NT2/D1 (cell line): ENCODE measurements around the gene AGMO.
"Not testable (repeated sequence)": the region's sequence is repeated elsewhere in the genome, so short reads cannot be mapped to it uniquely, and the experiment has no call there.

Experiments
- YY1 ChIP-seq: IDR thresholded peaks from 2 replicates; pipeline ENCODE4 v1.6.1; 2011; ENCODE audit not compliant: insufficient read length, insufficient read depth
- ZNF274 ChIP-seq: IDR thresholded peaks from 2 replicates; pipeline ENCODE4 v1.6.1; 2011; ENCODE audit warnings: mild to moderate bottlenecking, low read depth, low read length

- not testable (repeated sequence) for TF ChIP-seq ZNF274, YY1
These were observed 260.8 kb downstream of the AGMO start for GRCh38 chr7:15300986-15301385.
